ENCODE measurements around the gene NEB. TPM values are rescaled to one million over a fixed set of nuclear protein-coding genes. Genes with fewer than 3 reads are reported as not detected.

NEB gene
- total and polyA plus RNA-seq, 2 of the 13 experiments (the other 11 are each of a cell fraction or from before 2014, with no cell fraction given) = 0.21 to 0.24 TPM

- TF ChIP-seq ASH2L (IDR thresholded peaks at IDR 0.05; ENCODE audit: insufficient read length, low read depth, low read length) (no peak), NR2C2 (CRISPR knock-in tag; IDR thresholded peaks at IDR 0.05; ENCODE audit: borderline replicate concordance) (no peak), ATF6 (CRISPR knock-in tag; conservative IDR thresholded peaks at IDR 0.05) (no peak), SETDB1 (CRISPR knock-in tag; IDR thresholded peaks at IDR 0.05; ENCODE audit: borderline replicate concordance) (no peak), TBX2 (CRISPR knock-in tag; IDR thresholded peaks at IDR 0.05; ENCODE audit: borderline replicate concordance) (no peak), ZSCAN25 (CRISPR knock-in tag; IDR thresholded peaks at IDR 0.05) (no peak), RBFOX2 (IDR thresholded peaks at IDR 0.05; ENCODE audit: low read depth, low read length) (no peak), HNF4A (CRISPR knock-in tag; IDR thresholded peaks at IDR 0.05) (no peak), HNRNPLL (IDR thresholded peaks at IDR 0.05; ENCODE audit: low read depth, low read length, poor library complexity, severe bottlenecking) (no peak), CREBL2 (CRISPR knock-in tag; IDR thresholded peaks at IDR 0.05; ENCODE audit: borderline replicate concordance) (no peak), UBTF (CRISPR knock-in tag; IDR thresholded peaks at IDR 0.05) (no peak), ZNF713 (CRISPR knock-in tag; IDR thresholded peaks at IDR 0.05) (no peak), ZKSCAN5 (CRISPR knock-in tag; IDR thresholded peaks at IDR 0.05) (no peak), RXRA (CRISPR knock-in tag; IDR thresholded peaks at IDR 0.05) (no peak), ZNF431 (CRISPR knock-in tag; IDR thresholded peaks at IDR 0.05; ENCODE audit: borderline replicate concordance, low read depth) (no peak), ZNF232 (CRISPR knock-in tag; IDR thresholded peaks at IDR 0.05; ENCODE audit: borderline replicate concordance) (no peak)
- 4% methylated on average over 4 of the region's 4 CpGs for WGBS (ENCODE audit: low lambda C conversion rate)
- Histone ChIP-seq H3K4me3 (replicated peaks in 1 of 3; ENCODE audit: insufficient read depth in 1 of 3, low read depth in 2 of 3, low read length in 3 of 3) (no peak overlapping the region), H3K27ac (ENCODE audit: extremely low read length, insufficient read depth, low read length) (no peak overlapping the region), H2AFZ (ENCODE audit: low read length) (no peak overlapping the region), H4K20me1 (ENCODE audit: insufficient read depth, low read length) (no peaks in the 10 kb centered on the region), H3K79me2 (ENCODE audit: insufficient read depth, low read length) (no peaks in the 10 kb centered on the region), H3K27me3 (ENCODE audit: control insufficient read depth in 1 of 2, insufficient read depth in 2 of 2, low read length in 2 of 2) (peaks cover 1 to 13% of the 10 kb centered on the region in 2 experiments; a peak in 3 of 5 replicates), H3K9me3 (ENCODE audit: low read length) (no peaks in the 10 kb centered on the region), H3K4me2 (ENCODE audit: low read depth, low read length) (no peak overlapping the region), H3K36me3 (replicated peaks in 1 of 2; ENCODE audit: control insufficient read depth in 1 of 2, insufficient read depth in 2 of 2, low read length in 2 of 2) (no peaks in the 10 kb centered on the region), H3K4me1 (ENCODE audit: insufficient read depth, low read length) (no peaks in the 10 kb centered on the region), H3K9ac (ENCODE audit: insufficient read depth, low read depth, low read length) (no peak overlapping the region)
- ATAC-seq (no peak), FAIRE-seq (no peak), DNase-seq (ENCODE audit: low spot score) (no peak)
- BruUV-seq (replicated peaks) = no TSS peak
- ChIA-PET POLR2A (no interaction called here), CTCF (ENCODE audit: low intra/inter-chr PET ratio, low total read pairs) (no interaction called here)
- in situ Hi-C loops (cut with HindIII; ENCODE audit: extremely low pct_ligation_motif_present, low pct_unique_long_range_greater_than_20kb) = no loop called here
- intact Hi-C loops (cut with micrococcal nuclease; ENCODE audit: unreplicated experiment) = no loop called here
Observed at GRCh38 chr2:151682459-151683003, 51.7 kb downstream of the NEB start.
